ENCODE results near the gene CARD14. TPM values are rescaled to one million over a fixed set of nuclear protein-coding genes. Genes with fewer than 3 reads are reported as not detected.

Gene CARD14
- total and polyA plus RNA-seq, 2 of the 13 experiments (the other 11 are each of a cell fraction or from before 2014, with no cell fraction given), result 0.11 TPM; not detected in 1

- TF ChIP-seq HIC2 (CRISPR knock-in tag; IDR thresholded peaks at IDR 0.05; ENCODE audit: low read depth) (peak; percentile 35; the same call in 1 of the 2 replicates), TCF7 (IDR thresholded peaks at IDR 0.05; ENCODE audit: low read depth) (no peak), ZNF639 (CRISPR knock-in tag; conservative IDR thresholded peaks at IDR 0.05) (no peak), ZNF331 (CRISPR knock-in tag; IDR thresholded peaks at IDR 0.05) (no peak), HNRNPL (IDR thresholded peaks at IDR 0.05; ENCODE audit: low read depth, low read length) (0 out of 2 replicates have a peak, but pooled peaks have one; percentile 57), PRDM10 (CRISPR knock-in tag; IDR thresholded peaks at IDR 0.05; ENCODE audit: low read depth) (no peak)
- TF ChIP-seq, protein P1, sequence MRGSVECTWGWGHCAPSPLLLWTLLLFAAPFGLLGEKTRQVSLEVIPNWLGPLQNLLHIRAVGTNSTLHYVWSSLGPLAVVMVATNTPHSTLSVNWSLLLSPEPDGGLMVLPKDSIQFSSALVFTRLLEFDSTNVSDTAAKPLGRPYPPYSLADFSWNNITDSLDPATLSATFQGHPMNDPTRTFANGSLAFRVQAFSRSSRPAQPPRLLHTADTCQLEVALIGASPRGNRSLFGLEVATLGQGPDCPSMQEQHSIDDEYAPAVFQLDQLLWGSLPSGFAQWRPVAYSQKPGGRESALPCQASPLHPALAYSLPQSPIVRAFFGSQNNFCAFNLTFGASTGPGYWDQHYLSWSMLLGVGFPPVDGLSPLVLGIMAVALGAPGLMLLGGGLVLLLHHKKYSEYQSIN (CRISPR knock-in tag; IDR thresholded peaks at IDR 0.05; ENCODE audit: borderline replicate concordance), result no peak
- TF ChIP-seq, protein P2, sequence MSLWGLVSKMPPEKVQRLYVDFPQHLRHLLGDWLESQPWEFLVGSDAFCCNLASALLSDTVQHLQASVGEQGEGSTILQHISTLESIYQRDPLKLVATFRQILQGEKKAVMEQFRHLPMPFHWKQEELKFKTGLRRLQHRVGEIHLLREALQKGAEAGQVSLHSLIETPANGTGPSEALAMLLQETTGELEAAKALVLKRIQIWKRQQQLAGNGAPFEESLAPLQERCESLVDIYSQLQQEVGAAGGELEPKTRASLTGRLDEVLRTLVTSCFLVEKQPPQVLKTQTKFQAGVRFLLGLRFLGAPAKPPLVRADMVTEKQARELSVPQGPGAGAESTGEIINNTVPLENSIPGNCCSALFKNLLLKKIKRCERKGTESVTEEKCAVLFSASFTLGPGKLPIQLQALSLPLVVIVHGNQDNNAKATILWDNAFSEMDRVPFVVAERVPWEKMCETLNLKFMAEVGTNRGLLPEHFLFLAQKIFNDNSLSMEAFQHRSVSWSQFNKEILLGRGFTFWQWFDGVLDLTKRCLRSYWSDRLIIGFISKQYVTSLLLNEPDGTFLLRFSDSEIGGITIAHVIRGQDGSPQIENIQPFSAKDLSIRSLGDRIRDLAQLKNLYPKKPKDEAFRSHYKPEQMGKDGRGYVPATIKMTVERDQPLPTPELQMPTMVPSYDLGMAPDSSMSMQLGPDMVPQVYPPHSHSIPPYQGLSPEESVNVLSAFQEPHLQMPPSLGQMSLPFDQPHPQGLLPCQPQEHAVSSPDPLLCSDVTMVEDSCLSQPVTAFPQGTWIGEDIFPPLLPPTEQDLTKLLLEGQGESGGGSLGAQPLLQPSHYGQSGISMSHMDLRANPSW (CRISPR knock-in tag; IDR thresholded peaks at IDR 0.05; ENCODE audit: borderline replicate concordance), result no peak
Measured at GRCh38 chr17:80217703-80218362, 48.0 kb downstream of the CARD14 start (continued).
